Measurements from ENCODE around the gene ANKFY1.

GRCh38 chr17:4250887-4251286 is 12.9 kb downstream of the ANKFY1 start:
- TF ChIP-seq, protein P1, sequence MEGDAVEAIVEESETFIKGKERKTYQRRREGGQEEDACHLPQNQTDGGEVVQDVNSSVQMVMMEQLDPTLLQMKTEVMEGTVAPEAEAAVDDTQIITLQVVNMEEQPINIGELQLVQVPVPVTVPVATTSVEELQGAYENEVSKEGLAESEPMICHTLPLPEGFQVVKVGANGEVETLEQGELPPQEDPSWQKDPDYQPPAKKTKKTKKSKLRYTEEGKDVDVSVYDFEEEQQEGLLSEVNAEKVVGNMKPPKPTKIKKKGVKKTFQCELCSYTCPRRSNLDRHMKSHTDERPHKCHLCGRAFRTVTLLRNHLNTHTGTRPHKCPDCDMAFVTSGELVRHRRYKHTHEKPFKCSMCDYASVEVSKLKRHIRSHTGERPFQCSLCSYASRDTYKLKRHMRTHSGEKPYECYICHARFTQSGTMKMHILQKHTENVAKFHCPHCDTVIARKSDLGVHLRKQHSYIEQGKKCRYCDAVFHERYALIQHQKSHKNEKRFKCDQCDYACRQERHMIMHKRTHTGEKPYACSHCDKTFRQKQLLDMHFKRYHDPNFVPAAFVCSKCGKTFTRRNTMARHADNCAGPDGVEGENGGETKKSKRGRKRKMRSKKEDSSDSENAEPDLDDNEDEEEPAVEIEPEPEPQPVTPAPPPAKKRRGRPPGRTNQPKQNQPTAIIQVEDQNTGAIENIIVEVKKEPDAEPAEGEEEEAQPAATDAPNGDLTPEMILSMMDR (IDR thresholded peaks at IDR 0.05 in 2 of 3, conservative IDR thresholded peaks at IDR 0.05 in 1 of 3; ENCODE audit: borderline replicate concordance in 1 of 3, insufficient read depth in 1 of 3, low read depth in 2 of 3, low read length in 2 of 3), result no peak
- TF ChIP-seq RAD21 (IDR thresholded peaks at IDR 0.05; ENCODE audit: low read depth) (no peak), EZH2 (IDR thresholded peaks at IDR 0.05) (no peak), JUND (IDR thresholded peaks at IDR 0.05) (no peak), POLR2A (IDR thresholded peaks at IDR 0.05; ENCODE audit: borderline replicate concordance, extremely low read depth, insufficient read depth, insufficient read length) (no peak), SP1 (IDR thresholded peaks at IDR 0.05; ENCODE audit: low read depth) (no peak), TCF7L2 (IDR thresholded peaks at IDR 0.05; ENCODE audit: borderline replicate concordance, extremely low read depth, insufficient read depth, insufficient read length) (no peak), CEBPB (IDR thresholded peaks at IDR 0.05; ENCODE audit: low read depth) (no peak)

Data from HCT116 (cell line).